GM19193 (cell line): ENCODE measurements around the gene NOG.

Experiments used
- POLR2A ChIP-seq: IDR thresholded peaks from 4 replicates; pipeline ENCODE4 v1.6.1; 2011; ENCODE audit not compliant: insufficient read depth, insufficient read length; ENCODE audit errors: extremely low read depth

Gene NOG

GRCh38 chr17:56593646-56594319 is at the start of gene NOG:
TSS of gene NOG (plus strand) at chr17:56593699. CDS start at chr17:56594224, 525 bp downstream.
- no peak for TF ChIP-seq POLR2A

DNA sequence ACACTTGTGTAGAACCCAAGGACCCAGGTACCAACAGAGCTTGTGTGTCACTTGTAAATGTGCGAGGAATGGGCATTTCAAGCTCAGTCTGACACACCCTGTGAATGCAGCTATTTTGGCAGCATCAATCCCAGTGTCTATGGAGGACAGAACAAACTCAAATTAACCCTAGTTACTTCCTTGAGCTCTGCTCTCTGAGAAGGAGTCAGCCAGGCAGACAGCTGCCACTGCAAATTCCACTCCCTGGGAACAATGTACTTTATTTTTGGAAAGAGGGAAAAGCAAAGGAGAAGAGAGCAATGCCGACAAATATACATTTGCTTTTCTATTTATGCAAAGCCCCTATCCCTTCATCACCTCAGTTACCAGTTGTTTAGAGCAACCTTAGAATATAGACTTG is 48.4 kb upstream of the NOG start:
- TF ChIP-seq POLR2A = no peak

- no peak for TF ChIP-seq POLR2A
Measured at GRCh38 chr17:56545930-56546329, 47.6 kb upstream of the NOG start.

DNA sequence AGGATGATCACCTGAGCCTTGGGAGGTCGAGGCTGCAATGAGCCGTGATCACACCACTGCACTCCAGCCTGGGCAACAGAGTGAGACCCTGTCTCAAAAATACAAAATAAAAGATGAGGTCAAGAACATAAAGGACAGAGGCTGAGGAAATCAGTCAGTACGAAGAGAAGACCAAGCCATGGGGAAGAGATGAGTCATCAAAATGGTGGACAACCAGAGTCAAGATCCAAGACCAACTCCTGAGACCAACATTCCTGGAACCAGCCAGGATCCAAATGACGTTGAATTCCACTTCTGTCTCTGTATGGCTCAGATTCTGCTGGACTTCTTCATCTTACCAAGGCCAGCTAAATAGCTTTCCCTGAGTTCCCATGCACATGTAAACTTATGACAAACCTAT is 44.8 kb upstream of the NOG start:
- TF ChIP-seq POLR2A = no peak

DNA sequence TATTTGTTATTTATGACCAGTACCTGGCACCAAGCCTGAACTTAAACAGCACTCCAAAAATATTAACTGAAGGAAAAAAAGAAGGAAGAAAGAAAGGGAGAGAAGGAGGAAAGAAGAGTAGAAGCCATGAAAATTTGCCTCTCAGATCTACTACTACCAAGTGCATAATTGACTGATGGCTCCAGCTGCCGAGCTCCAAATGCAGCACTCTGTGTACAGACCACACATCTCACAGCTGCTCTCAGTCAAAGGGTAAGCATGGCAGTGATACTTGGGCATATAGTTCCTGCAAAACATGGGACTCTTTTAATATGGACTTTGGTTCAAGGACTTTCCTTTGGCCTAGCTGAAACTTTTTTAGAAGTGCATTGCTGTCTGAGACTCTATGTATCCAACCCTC is 44.0 kb upstream of the NOG start:
- TF ChIP-seq POLR2A = no peak

- TF ChIP-seq POLR2A = no peak
Measured at GRCh38 chr17:56557682-56558081, 35.8 kb upstream of the NOG start.

DNA sequence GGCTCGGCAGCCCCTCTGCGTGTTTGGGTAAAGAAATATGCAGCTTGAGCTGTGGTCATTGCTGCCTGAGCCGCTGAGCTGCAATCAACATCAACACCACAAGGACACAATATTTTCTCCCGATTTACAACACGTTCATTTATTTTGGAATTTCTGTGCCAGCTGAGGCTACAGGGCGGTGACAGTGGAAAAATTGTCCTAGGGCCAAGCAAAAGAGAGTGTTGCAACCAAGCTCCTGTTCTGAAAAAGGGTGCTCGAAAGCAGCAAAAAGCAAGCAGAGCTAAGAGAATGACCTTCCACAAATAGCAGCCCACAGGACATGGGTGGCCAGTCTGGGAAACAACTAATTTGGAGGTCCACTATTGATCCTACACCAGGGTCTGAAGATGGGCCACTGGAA is 35.4 kb upstream of the NOG start:
- TF ChIP-seq POLR2A = no peak

DNA sequence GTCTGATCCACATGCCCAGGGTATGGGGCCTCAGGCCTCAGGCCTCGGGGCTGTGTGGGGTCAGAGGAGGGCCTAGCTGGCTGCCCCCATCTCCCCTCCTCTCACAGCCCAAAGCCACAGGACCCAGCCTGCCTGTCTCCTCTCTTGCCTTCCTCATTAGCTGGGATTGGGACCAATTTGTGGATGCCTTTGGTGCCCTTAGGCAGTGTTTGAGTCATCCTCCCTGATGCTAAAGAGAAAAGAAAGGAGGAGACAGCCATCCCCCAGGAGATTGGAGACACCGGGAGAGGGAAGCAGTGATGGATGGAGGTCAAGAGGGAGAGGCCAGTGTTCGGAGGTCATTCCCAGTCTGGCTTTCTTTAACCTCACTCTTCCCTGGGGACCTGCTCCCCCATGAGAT is 23.3 kb upstream of the NOG start:
- no peak for TF ChIP-seq POLR2A

DNA sequence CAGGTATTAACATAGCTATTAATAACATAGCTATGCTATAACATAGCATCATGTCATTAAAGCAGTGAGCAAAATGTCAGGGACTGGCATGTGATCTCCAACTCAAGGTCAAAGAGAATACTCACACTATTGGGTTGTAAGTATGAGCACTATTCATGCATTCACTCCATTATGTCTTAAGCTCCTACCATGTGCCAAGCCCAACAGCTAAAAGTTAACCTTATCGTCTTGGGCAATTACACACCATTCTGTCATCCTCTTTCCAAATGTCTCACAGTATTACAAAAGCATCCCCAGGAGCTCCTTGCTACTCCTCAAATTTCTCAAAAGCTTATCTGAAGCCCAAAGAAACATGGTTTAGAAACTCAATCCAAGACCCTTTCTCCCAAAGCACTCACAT is 22.0 kb upstream of the NOG start:
- no peak for TF ChIP-seq POLR2A

GRCh38 chr17:56577190-56577842 is 16.2 kb upstream of the NOG start:
- no peak for TF ChIP-seq POLR2A

DNA sequence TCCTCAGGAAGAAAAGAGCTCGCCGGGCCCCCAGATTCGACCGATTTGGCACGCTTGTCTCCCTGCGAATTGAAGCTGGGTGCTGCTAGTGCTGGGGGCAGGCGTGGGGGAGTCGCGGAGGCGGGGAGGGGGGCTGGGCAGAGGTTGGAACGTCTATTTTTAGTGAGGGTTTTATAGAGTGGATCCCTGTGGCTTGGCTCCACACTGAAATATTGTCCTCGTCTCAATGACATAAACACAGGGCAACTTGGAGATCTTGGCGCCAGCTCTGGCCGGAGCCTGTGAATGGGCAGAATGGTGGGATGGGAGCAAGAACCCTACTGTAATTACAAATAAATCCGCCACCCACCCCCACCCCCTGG is 15.7 kb upstream of the NOG start:
- TF ChIP-seq POLR2A = no peak

DNA sequence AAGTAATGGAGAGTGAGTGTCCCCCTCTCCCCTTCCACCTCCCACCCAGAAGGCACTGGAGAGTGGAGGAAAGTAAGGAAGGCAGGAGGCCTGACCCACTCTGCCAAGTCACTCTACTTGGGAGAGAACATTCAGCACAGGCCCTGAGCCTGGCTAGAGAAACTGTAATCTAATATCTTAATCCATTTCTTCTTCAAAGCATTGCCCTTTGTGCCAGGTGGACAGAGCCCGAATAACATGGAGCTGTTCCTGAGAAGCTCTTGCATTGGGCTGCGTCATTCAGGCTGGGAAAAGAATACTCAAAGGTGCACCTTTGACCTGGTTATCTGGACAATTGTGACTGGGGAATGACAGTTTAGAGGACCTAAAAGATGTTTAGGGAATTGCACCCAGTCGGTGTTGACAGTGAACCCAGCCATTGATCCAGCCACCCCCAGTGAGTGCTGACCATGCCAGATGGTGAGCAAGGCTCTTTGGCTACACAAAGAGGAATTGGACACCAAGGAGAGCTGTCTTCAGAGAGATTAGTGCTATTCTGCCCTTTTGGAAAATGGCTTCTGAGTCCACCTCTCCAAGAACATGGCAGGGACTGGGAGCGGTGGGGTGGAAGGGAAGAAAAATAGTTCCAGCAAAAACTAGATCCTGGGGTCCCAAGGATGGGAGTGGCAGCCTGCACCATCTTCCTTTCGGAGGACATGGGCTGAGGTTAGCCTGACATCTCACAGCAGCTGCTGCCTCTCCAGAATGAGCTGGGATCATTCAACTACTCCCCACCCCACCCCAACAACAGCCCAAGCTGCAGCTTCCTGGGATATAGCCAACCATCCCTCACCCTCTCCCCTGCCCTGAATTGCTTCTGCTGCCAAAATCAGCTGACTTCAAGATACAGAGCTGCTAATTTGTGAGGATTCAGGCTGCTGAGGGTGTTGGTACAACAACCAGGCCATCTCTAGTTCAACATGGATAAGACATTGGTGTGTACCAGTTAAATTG is 11.6 kb upstream of the NOG start:
- no peak for TF ChIP-seq POLR2A

DNA sequence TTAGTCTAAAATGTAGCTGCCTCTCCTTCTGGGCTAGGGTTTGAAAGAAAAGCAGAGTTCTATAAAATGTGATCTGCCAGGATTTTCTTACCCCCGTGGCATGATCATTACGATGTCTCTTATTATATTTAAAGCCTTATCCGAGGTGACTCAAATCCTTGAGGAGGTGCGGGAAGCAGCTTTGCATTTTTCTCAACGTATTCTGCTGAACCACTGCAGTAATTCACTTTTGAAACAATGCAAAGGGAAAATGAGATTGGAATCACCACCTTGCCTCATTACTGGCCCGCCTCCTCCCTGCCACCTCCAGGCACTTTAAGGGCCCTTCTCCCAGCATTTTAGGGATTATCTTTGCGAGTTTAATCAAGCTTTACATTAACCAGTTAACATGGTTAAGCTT is 9.7 kb upstream of the NOG start:
- no peak for TF ChIP-seq POLR2A

DNA sequence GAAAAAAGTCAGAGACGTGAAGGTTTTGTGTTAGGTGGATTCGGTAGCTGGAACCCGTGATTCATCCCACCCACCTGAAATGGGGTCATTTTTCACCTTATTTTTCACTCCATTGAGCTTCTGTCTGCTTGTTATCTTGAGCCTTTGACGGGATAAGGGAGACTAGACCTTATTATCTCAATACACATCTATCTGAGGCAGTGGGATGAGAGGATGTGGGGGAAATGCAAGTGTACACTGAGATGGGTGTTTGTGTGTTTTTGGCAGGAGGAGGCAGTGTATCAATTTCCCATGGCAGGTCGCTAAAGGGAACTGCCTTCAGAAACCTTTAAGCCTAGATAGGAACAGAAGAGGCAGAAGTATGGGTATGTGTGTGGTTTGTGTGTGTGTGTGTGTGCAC is 6.2 kb upstream of the NOG start:
- no peak for TF ChIP-seq POLR2A

DNA sequence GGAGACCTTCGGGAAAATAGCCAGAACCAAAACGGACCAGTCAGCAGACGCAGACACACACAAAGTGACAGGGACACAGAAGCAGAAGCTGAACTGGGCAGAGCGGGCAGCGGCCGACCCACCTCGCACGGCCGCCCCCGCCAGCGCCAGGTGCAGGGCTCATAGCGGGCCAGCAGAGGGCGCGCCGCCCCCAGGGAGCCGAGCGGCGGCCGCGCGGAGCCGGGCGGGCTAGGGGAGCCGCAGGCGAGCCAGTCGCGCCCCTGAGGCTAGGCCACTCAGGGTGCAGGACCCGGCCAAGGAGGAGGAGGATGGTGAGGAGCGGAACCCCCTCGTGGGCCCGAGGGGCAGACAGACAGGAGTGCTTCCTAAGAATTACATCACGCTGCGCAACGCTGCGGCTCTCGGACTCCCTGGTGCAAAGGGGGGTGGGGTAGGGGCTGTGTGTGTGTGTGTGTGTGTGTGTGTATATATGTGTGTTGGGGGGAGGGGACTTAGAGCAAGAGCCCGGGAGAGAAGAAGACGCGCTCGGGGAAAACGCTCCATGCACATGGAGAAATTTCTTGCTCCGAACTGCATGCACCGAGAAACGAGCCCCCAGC is 913 bp upstream of the NOG start:
- TF ChIP-seq POLR2A = no peak
